ENCODE results near the gene SLC6A1. TPM values are rescaled to one million over a fixed set of nuclear protein-coding genes. Genes with fewer than 3 reads are reported as not detected.

The SLC6A1 gene
- not detected in 2 replicates for total RNA-seq

DNA sequence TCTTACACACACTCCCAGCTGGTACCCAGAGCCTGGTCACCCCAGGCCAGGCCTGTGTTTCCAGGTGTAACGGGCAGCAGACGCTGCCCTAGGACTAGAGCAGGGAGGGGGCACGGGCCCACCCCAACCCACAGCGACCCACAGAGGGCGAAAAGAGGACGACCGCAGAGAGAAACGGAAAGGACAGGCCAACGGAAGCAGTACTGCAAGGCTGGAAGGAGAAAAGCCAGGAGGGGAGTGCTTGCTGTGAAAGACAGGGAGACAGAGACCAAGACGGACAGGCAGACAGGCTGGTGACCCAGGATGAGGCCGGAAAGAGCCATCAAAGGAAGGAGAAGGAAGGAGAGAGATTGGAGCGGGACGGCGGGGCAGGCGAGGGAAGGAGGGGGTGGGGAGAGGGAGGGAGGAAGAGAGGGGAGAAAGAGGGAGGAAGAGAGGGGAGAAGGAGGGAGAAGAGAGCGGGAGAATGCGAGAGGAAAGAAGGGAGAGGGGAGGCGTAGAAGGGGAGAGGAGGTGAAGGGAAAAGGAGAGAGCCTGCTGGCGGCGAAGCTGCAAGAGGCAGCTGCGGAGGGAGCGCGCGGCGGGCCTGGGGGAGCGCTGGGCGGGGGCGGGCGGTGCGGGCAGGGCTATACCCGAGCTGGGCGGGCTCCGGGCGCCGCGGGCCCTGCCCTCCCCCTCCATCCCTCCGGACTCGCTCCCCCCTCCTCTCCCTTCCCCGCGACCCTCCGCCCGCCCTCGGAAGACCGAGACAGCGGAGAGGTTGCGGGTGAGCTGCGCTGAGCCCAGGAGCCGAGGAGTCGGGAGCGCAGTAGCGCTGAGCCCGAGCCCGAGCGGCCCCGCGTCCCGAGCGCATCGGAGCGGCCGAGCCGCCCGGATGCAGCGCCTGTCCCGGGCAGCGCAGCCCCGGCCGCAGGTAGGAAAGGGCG is at the start of gene SLC6A1:
SLC6A1 (plus strand) TSS at position 732 of the 926 bp plus-strand sequence. CDS start 24,464 bp downstream, outside the sequence.
- intact Hi-C loops (cut with micrococcal nuclease): no loop called here

DNA sequence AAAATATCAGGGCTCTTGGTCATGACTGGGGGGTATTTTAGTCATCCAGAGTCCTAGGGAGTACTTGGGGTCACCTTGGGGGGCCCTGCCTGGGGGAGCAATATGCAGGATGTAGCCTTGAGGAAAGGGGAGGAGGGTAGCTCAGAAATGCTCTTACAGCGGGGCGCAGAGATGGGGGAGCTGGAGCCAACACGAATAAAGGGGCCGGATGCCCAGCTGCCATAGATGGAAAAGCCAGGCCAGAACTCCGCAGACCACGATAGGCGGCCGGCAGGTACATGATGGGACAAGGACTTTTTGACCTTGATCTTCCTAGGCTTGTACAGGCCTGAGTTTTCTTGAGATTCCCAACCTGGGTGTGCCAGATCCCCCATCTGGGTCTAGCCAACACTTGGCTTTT is 47.7 kb upstream of the SLC6A1 start:
- intact Hi-C loops (cut with micrococcal nuclease): loop anchor here (1.0 kb wide), 1 partner anchor 114 kb away; no protein-coding TSS in a partner anchor

DNA sequence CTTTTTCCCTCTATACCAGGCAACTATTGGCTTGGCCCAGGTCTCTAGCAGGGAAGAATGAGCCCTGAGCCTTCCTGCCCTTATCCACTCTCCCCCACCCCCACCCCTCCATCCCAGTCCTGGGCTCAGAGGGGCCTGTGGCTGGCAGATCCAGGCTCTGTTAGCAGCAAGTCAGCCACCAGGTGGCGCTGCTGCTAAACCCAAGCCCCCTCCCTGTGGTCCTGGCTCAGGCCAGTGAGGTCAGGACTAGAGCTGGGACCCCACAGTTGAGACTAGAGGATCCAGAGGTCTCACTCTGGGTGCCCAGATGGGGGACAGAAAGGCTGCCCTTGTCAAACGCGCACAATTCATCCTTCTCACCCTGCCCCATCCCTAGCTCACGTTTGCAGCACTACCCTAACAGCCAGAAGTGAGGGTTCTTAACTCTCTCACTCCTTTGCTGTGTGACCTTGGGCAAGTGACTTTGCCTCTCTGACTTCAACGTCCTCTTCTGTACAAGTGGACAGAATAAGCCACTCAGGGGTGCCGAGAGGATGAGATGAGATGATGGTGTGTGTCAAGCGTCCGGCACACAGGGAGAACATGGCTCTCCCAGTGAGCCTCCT is 46.8 kb upstream of the SLC6A1 start:
- intact Hi-C loops (cut with micrococcal nuclease): loop anchor here (1.0 kb wide), 1 partner anchor 114 kb away; no protein-coding TSS in a partner anchor

DNA sequence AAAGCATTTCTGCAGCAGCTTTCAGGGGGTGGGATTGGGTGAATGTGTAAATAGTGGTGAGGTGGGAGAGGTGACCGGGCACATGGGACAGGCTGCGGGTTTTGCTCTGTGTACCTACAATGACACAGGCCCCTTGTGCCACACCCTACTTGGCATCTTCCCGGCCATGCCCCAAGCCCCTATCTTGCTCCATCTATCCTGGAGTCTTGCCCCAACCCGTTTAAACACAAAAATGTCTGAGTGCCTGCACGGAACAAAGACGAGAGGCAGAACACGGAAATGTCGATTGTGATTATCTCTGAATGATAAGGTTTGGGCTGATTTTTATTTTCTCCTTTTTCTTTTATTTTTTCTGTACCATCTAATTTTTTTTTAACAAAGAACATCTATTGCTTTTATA is 46.0 kb upstream of the SLC6A1 start:
- intact Hi-C loops (cut with micrococcal nuclease): no loop called here

- intact Hi-C loops (cut with micrococcal nuclease): no loop called here
Measured at GRCh38 chr3:10948326-10948725, 44.2 kb upstream of the SLC6A1 start.

DNA sequence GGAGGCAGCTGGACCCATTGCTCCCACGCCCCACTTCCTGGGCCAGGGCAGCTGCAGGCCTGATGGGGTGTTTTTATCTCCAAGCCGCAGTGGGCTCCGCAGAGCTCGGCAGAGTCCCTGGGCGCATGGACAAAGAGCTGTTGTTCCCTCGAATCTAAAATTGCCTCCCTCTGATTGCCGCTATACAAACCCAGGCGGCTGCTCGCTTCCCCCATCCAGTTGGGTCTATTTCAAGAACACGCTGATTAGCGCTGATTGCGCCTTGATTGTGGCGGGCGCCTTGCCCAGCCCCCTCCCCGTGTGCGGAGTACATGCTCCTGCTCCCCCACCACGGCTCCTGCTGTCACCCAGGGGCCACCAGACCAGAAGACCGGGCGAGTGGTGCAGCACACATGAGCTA is 43.4 kb upstream of the SLC6A1 start:
- intact Hi-C loops (cut with micrococcal nuclease): no loop called here

DNA sequence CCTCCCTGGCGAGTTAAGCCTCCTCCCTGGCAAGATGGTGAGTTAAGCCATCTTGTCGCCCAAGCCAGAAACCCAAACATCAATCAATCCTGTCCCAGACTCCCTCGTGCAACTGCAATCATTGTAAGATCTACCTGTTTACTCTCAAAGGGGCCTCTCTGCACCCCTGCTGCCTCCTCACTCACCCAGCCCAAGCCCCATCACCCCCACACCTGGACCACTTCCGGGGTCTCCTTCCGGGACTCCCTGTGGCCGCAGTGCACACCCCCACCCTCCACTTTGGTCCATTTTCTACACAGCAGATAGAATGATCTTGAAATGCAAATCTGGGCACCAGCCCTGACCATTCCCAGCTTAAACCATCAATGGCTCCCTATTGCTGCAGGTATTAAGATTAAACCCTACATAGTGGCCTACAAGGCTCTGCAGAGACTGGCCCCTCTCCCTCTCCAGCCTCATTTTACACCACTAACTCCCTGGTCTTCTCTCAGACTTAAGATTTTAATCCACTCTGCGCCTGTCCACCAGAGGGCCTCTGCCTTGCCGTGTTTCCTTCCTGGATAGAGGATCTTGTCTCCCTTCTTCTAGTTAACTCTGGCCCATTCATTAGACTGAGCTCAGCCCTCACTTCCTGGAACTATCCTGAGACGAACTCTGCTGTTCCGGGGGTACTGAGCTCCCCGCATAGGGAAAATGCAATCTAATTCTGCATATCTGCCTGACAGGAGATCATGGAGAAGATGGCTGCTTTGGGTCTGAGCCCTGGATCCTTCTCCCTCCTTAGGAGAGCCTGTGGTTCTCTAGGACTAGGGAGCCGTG is 41.9 kb upstream of the SLC6A1 start:
- intact Hi-C loops (cut with micrococcal nuclease): no loop called here

GRCh38 chr3:10951295-10951926 is 41.1 kb upstream of the SLC6A1 start:
- intact Hi-C loops (cut with micrococcal nuclease): no loop called here

DNA sequence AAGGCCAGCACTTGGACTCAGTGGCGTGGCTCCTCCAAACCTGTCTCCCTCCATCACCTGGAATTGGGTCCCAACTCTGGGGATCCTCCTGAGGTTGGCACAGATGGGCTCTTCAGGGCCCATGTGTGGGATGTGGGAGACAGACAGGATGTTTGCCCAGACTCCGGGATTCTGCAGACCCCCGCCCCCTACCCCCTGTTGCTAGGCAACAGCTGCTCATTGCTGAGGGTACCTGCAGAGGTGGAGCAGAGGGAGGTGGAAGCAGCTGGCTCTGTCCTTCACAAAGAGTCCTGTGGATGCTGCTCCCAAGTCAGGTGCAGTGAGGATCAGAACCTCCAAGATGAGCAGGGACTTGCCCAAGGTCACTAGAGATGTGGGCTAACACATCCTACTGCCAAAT is 40.0 kb upstream of the SLC6A1 start:
- intact Hi-C loops (cut with micrococcal nuclease): no loop called here

DNA sequence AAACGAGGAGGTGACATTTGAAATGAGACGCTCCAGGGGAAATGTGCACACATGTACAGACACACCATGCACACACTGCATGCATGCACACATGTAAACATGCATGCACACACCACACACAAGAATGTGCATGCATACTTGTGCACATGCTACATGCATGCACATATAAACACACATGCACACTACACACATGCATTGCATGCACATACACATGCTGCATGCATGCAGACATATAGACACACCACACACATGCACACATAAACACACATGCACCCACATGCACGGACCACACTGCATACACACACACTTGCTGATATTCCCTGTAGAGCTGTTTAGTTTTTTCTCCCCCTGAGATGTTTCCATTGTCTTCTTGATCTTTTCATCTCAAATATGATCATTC is 37.8 kb upstream of the SLC6A1 start:
- intact Hi-C loops (cut with micrococcal nuclease): no loop called here

DNA sequence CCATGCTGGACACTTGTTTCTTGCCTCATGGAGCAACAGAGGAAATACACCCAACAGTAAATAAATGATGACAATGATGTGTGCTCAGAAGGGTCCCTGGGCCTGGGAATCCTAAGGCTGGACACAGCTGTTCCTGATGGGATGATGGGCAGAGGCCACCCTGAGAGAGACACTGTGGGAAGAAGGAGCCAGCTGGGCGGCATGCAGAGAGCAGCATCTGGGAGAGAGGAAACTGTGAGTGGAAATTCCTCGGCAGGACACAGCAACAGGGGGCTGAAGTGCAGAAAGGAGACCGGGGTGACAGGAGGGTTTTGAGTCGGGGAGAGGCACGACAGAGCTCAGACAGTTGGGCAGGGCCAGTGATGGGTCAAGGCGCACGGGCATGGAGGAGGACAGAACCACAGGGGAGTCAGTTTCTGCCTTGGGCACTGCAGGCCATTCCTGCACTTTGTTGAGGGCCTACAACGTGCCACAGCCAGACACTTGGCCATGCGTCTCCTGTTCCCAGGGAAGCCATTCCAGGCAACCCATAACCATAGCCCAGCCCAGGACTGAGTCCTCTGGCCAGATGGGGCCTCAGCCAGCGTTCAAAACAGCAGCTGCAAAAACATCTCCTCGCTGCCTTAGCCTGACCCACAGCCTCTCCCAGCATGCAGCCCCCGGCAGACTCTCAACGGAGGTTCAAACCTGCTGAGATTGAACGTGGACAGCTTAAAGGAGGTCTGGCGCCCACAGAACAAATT is 36.7 kb upstream of the SLC6A1 start:
- intact Hi-C loops (cut with micrococcal nuclease): no loop called here

- intact Hi-C loops (cut with micrococcal nuclease): no loop called here
Measured at GRCh38 chr3:10956531-10956930, 36.0 kb upstream of the SLC6A1 start.

- intact Hi-C loops (cut with micrococcal nuclease): no loop called here
Measured at GRCh38 chr3:10956986-10957385, 35.6 kb upstream of the SLC6A1 start.

GRCh38 chr3:10957976-10958749 is 34.4 kb upstream of the SLC6A1 start:
- intact Hi-C loops (cut with micrococcal nuclease): no loop called here

GRCh38 chr3:10960255-10960654 is 32.3 kb upstream of the SLC6A1 start:
- intact Hi-C loops (cut with micrococcal nuclease): no loop called here

GRCh38 chr3:10961921-10962320 is 30.6 kb upstream of the SLC6A1 start:
- intact Hi-C loops (cut with micrococcal nuclease): no loop called here

- intact Hi-C loops (cut with micrococcal nuclease): no loop called here
Measured at GRCh38 chr3:10962481-10963036, 30.0 kb upstream of the SLC6A1 start.

- intact Hi-C loops (cut with micrococcal nuclease): no loop called here
Measured at GRCh38 chr3:10964537-10965167, 27.9 kb upstream of the SLC6A1 start.

GRCh38 chr3:10968401-10968800 is 24.1 kb upstream of the SLC6A1 start:
- intact Hi-C loops (cut with micrococcal nuclease): no loop called here

Data from T-helper 2 cell treated with Interferon-gamma antibody and Interleukin-4, amounts not matched to agents 100 ng/mL and 5 ng/mL, for 36 hours (primary cell).